GM19099 (cell line): ENCODE measurements around the gene TRIM50.
"Not testable (repeated sequence)": the region's sequence is repeated elsewhere in the genome, so short reads cannot be mapped to it uniquely, and the experiment has no call there.

Source experiments
- POLR2A ChIP-seq: IDR thresholded peaks from 3 replicates; pipeline ENCODE4 v1.6.1; 2011; ENCODE audit warnings: low read depth; ENCODE audit not compliant: insufficient read length; ENCODE audit errors: extremely low read depth

TRIM50 gene

DNA sequence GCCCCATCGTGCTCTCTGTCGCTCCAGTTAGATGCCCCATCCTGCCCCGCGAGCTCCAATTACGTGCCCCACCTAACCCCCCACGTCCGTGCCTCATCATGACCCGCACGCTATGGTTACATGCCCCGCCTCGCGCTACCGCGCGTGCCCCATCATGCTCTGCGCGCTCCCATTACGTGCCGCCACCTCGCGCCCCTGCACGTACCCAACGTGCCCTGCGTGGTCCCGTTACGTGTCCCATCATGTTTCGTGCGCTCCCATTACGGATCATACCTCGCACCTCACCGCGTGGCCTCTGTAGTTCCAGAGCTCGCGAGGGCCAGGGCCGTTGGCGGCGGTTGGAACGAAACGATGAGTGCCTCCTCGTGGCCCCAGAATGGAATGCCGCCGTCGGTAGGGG, at the start of gene TRIM50, which contains the start of gene FKBP6:
Gene TRIM50 (minus strand): TSS at position 161 of the 400 bp plus-strand sequence. CDS start 3,295 bp downstream, outside the sequence.
Gene FKBP6 (plus strand): TSS at position 240 of the 400 bp plus-strand sequence. CDS start 268 bp downstream, outside the sequence.
- not testable (repeated sequence) for TF ChIP-seq POLR2A

GRCh38 chr7:73376671-73377412, 49.0 kb upstream of the TRIM50 start:
- TF ChIP-seq POLR2A, result no peak

DNA sequence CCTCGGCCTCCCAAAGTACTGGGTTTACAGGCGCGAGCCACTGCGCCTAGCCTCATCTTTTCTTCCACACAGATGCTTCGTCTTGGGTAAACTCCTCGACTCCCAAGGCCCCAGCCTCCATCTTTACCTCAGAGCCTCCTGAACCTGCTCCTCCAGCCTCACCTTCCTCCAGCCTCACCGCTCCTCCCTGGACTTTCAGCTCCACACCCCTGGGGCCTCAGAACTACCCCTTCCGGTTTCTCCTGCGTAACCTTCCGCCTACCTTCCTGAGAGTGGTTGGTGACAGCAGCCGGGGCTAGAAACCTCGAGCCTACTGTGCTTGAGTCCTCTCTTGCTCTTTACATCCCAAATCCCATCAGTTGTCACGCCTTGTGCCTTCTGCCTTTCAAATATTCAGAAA, 45.9 kb upstream of the TRIM50 start:
- TF ChIP-seq POLR2A, result no peak

- no peak for TF ChIP-seq POLR2A
These were observed 41.7 kb upstream of the TRIM50 start for GRCh38 chr7:73369622-73370021.

DNA sequence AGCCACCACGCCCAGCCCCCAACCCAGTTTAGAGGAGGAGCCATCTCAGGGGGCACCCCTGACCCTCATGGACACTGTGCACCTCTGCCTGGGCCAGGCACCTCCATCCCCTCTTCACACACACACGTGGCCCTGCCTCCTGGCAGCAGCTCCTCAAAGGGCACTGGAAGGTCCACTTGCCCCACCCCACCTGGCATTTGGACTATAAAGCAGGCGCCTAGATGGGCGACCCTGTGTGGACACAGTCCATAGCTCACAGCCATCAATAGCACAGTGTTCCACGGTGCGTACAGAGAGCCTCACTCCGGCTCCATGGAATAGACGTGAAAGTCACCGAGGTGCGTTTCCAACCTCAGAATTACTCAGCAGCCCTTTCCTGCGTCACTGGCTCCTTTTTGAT, 41.1 kb upstream of the TRIM50 start:
- no peak for TF ChIP-seq POLR2A

DNA sequence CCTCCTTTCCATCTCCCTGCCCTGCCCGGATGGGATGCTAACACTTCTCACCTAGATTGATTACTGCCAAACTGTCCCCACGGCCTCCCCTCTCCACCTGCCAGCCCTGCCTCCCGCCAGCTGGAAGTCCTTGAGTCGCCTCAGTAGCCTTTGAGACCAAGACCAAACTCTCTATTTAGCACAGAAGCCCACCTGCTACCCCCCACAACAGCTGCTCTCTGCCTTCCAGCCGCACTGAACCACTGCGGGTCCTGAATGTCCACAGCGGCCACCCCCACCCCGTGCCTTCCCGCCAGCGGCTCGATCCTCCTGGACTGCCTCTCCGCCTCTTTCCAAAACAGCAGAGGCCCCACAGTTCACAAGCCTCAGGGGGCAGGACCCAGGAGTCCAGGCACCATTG, 39.1 kb upstream of the TRIM50 start:
- TF ChIP-seq POLR2A, result no peak

- no peak for TF ChIP-seq POLR2A
These were observed 38.2 kb upstream of the TRIM50 start for GRCh38 chr7:73366127-73366526.

- no peak for TF ChIP-seq POLR2A
These were observed 36.3 kb upstream of the TRIM50 start for GRCh38 chr7:73364006-73364728.

DNA sequence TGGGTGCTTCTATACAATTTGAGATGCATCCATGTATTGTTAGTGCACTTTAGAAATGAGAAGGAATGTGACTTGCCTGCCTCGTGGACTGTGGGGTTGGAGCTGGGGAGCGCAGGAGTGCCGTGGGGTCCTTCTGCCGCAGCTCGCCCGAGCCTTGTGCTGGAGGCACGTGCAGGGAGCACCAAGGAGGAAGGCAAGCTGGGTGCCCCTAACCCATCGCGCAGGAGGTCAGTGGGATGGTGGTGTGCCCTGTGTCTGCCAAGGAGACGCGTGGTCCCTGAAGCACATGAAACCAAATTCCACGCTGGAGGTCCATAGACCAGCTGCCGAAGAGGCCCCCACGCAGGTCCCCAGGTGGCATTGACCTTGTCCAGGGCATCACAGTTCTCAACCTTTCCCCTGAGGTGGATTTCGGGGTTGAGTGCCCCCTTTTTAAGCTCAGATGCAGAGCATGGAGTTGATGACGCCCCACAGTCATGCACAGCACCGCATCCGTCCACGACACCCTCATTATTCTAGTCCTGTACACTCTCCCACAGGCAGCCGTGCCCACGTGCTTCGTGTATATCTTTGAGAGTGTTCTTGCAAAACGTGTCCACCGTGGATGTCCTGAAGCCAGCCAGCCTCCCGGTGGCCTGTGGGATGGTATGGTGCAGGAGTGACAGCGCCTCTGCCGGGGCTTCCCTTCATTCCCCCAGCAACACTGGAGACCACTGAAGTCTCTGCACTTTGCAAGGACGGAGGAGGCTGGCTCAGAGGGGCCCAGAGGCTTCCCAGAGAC, 35.5 kb upstream of the TRIM50 start:
- no peak for TF ChIP-seq POLR2A

DNA sequence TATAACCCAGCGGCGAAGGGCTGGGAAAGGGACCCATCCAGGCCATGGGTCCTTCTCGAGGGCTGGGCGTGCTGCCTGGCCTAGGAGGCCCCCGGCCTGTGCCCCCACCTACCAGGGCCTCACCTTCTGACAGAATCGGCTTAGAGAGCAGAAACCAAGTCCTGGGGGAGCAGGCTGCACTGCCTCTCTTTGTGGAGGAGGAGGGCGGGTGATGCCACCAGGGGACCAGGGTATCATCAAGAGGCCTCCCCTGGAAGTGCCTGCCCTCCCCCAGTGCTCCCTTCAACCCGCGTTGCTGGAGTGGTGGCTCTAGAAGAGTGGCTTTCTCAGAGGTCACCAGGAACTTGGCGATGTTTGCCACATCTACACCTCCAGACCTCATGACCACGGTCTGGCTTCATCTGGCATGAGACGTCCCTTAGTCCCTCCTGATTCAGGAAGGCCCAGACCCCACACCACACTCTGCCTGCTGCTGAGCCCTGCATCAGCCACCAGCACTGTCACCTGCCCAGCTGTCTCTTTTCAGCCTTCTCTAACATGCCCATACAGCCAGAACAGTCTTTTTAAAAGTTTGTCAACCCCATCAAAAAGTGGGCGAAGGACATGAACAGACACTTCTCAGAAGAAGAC, 32.0 kb upstream of the TRIM50 start:
- no peak for TF ChIP-seq POLR2A

DNA sequence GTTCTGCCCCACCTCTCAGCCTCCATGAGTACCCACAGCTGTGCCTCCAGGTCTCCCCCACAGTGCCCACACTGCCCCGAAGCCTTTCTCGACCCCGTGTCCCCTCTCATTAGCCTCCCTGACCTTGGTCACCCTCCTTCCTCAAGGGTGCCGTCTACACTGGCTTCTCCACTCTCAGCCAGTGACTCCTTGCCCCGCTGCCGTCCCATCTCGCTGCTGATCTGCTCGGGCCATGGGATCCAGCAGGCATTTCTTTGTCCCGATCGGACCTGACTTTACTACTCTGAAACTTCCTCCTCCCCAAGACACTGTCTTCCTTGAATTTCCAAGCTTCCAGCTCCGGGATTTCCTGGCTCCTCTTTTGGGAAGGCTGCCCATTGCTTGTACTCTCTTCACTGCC, 31.4 kb upstream of the TRIM50 start:
- TF ChIP-seq POLR2A, result no peak

DNA sequence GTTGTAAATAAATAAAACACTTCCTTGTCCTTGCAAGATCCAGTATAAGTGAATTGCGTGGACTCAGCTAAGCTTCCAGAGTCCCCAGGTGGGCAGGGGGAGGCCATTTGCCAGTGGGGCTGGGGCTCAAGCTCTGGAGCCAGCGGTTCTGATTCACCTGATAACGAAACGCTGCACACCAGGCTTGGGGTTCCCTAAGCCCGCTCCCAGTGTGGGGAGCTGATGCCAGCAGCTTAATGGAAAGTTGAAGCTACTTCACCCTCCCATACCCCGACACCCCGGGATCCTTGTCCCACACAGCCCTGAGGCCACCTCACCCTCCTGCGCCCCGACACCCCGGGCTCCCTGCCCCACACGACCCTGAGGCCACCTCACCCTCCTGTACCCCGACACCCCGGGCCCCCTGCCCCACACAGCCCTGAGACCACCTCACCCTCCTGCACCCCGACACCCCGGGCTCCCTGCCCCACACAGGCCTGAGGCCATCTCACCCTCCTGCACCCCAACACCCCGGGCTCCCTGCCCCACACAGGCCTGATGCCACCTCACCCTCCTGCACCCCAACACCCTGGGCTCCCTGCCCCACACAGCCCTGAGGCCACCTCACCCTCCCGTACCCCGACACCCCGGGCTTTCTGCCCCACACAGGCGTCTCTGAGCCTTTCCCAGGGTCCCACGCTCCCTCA, 30.9 kb upstream of the TRIM50 start:
- TF ChIP-seq POLR2A, result no peak

- TF ChIP-seq POLR2A, result no peak
These were observed 28.3 kb upstream of the TRIM50 start for GRCh38 chr7:73356159-73356558.

DNA sequence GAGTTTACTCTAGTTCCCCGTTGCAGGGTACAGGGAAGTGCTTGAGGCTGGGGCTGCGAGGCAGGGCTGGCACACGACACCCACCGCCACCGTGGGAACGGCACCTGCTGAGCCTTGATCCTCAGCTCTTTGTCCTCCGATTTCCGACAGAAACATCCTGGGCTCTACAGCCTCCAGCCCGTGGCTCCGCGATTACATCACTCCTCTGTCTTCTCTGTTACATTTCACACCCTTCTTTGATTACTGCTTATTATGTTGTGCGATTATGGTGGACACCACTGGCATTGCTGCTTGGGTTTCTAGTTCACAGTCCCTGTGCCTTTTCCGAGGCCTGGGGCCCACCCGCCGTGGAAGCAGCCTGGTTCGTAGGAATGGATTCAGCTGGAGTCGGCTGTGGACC, 26.9 kb upstream of the TRIM50 start:
- TF ChIP-seq POLR2A, result no peak
